Esophagus squamous epithelium (tissue), 4 donors: Measurements from ENCODE around the gene DSE.

ENCODE experiments used
- POLR2A ChIP-seq, 4 donors: fragments of 450-650 bp; IDR thresholded peaks; one replicate each; pipeline ENCODE4 v1.6.1; 2017; ENCODE audit warnings: antibody characterized with exemption in 4 of 4, mild to moderate bottlenecking in 4 of 4, moderate library complexity in 3 of 4
- TF ChIP-seq, protein P1 (sequence below), 6 experiments: fragments of 450-650 bp in 4 of 6; fragments of 200-600 bp in 2 of 6; sonication (generic) in 2 of 6; IDR thresholded peaks; one replicate each; pipeline ENCODE4 v1.5.1; 2016 to 2019; ENCODE audit warnings: antibody characterized with exemption in 6 of 6, mild to moderate bottlenecking in 4 of 6, moderate library complexity in 4 of 6

DNA sequence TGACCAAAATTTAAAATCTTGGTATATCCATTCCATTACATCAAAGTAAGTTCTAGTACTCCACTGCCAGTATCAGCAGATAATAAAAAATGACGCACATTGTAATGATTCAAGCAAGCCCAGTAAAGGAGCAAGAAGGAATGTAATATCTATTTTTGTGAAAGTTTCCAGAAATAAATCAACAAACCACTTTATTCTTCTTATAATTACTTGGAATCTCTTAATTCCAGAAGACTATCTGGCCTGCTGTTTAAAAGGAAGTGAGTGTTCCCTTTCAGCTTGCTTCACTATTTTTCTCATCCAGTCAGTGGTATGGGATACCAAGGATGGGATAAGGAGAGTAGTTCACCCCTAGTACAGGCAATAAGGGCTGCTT, 42.2 kb upstream of the DSE start:
- no peak for TF ChIP-seq POLR2A (IDR thresholded peaks at IDR 0.05)
- TF ChIP-seq, protein P1, sequence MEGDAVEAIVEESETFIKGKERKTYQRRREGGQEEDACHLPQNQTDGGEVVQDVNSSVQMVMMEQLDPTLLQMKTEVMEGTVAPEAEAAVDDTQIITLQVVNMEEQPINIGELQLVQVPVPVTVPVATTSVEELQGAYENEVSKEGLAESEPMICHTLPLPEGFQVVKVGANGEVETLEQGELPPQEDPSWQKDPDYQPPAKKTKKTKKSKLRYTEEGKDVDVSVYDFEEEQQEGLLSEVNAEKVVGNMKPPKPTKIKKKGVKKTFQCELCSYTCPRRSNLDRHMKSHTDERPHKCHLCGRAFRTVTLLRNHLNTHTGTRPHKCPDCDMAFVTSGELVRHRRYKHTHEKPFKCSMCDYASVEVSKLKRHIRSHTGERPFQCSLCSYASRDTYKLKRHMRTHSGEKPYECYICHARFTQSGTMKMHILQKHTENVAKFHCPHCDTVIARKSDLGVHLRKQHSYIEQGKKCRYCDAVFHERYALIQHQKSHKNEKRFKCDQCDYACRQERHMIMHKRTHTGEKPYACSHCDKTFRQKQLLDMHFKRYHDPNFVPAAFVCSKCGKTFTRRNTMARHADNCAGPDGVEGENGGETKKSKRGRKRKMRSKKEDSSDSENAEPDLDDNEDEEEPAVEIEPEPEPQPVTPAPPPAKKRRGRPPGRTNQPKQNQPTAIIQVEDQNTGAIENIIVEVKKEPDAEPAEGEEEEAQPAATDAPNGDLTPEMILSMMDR (IDR thresholded peaks at IDR 0.05) = no peak
